AG08395 (cell line): ENCODE data around the gene SLC1A2.
A peak's percentile ranks its signal among the peaks of the same experiment; 100 is the strongest.

ENCODE experiments used
- DNase-seq: peaks from one replicate; pipeline ENCODE4 v3.0.0; 2012; ENCODE audit warnings: mixed read lengths, low spot score

Gene SLC1A2

DNA sequence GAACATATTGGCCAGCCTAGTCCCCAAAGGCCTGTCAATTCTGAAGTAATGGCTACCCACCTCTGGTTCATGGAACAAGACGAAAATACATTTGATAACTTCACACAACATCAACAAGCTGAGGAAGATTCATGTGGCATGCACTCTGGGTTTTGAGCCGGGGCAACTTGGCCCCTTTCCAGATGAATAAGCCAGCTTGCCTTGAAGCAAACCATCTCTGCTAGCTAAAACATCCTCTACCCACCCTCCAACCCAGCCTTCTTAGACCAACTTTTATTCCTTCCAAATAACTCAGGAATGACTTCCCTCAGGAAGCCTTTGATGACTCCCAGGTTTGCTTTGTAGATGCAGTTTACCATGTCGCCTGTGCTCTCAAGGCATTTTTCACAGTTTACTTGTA, 94.4 kb downstream of the SLC1A2 start:
- no peak for DNase-seq

DNA sequence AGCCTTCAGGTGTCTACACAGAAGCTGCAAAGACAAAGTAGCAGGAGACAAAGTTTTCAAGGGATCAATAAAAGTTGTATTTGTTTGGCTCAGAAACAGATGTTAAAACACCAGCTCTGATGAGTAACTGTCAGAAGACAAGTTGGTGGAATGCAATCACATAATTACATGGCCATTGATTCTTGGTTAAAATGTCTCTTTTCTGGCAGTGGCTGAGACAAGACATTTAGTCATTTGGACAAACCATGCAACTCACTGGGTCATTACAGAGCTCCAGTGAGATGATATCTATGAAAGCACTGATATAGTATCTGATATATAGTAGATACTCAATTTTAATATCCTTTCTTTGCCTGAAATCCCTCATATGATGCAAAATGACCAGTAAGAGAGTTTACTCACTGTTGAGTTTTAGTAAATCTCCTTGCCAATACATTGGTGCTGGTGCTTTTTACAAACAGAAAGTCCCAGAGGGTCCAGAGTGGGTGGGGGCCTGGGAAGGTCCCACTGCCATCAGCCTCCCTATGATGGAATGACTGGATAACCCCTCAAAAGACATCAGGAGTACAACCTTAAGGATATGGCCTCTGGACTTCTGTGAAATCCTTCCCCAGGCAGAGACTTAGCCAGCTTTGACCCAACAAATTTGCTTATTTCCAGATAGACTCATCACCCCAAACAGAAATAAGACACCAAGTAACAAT, 95.0 kb downstream of the SLC1A2 start:
- no peak for DNase-seq

DNA sequence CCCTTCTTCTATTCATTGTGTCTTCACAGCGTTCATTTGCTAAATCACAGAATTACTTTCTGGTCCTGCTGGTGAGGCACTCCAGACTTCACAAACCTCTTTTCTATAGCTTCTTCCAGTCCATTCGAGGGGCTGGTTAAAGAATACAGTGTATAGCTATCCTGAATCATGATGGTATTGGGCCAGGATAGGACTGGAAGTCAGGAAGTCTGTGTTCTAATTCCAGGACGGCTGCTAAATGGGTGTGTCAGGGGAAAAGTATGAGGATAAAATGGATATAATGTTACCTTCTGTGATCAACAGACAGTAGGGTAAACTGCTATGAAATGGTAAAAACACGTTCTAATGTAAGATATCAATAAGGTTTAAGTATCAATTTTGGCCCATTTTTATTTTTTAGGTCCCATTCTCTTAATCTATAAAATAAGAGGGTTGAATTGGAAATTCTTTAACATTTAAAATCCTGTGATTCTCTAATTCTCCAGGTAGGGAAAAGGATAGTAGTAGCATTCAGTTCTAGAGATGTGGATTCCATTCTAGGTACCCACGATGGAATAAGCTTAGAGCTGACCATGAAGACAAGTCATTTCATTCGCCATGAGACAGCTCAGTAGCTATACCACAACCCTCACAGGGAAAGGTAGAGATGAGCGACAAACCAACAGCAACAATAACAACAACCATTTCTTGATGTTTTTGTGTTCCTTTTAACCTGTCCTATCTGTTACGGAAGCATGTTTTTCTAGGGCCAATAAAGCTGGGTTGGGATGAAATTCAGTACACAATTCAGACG, 96.1 kb downstream of the SLC1A2 start:
- DNase-seq = peak; percentile 38

DNA sequence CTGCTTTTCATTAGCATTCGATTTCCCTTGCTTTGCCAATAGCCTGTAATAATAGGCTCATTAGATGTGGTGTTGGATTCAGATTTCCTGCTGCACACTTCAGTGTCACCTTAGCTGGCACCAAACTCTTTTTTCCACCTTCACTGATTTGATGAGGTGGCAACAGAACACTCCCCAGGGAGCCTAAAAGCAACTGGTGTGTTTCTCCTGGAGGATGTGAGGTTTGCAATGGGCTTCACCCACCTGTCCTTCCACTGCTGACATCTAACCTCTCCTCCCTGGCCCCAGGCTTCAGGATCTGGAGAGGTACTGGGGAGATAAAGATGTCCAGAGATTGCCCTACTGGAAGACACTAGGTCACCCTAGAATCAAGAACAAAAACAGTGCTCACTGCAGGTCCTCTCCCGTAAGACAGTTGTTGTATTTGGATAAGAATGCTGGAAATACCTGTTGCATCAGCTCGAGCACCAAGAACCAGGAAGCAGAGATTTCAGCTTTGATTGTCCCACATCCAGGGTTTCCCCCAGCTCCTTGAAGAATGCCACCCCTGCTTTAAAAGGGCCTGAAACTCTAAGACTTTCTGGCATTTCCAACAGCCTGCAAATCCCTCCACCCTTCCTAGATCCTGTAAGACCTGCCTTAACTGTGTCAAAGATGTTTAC, 96.9 kb downstream of the SLC1A2 start:
- DNase-seq = no peak

DNA sequence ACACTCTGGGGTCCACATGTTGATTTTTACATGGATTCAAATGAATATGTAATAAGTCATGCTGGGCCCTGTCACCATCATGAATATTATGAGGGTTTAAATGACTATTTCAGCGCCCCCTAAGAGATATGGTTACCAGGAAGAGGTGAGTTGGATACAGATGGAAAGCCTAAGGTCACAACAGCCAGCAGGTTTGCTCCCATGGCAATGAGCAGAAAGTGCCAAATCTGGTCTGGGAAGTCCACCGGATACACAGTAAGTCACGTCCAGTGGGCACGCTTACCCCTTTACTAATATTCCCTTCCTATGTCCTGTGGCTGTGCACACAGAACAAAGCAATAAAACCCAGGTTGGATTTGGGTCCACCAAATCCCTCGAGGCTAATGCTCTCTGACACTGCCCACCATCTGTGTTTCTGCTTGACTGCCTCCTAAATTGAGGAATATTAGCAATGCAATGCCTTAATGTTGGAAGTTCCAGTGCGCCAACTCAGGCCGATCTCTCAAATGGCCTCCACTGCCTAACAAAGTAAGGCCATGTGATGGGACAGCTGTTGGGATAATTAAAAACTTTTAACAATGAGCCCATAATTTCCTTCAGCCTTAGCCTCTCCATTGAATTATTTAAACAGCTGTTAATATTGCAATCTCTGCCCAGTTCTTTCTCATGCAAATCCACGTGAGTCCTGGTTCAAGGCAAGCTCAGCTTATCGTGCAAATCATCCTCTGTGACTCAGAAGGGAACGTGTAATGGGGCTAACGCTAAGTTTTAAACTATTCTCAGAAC, 97.6 kb downstream of the SLC1A2 start:
- peak; percentile 85 for DNase-seq

DNA sequence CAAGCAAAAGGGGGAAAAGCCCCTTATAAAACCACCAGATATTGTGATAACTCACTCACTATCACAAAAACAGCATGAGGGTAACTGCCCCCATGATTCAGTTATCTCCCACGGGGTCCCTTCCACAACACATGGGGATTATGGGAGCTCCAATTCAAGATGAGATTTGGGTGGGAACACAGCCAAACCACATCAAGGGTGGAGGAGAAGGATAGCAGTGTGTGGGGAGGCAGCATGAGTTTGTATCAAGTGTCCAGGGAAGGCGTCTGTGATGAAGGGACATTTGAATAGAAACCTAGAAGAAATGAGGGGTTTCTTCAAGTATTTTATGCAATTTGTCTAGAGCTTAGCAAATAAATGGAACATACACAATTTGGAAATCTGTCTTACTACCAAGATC, 98.2 kb downstream of the SLC1A2 start:
- DNase-seq = no peak

DNA sequence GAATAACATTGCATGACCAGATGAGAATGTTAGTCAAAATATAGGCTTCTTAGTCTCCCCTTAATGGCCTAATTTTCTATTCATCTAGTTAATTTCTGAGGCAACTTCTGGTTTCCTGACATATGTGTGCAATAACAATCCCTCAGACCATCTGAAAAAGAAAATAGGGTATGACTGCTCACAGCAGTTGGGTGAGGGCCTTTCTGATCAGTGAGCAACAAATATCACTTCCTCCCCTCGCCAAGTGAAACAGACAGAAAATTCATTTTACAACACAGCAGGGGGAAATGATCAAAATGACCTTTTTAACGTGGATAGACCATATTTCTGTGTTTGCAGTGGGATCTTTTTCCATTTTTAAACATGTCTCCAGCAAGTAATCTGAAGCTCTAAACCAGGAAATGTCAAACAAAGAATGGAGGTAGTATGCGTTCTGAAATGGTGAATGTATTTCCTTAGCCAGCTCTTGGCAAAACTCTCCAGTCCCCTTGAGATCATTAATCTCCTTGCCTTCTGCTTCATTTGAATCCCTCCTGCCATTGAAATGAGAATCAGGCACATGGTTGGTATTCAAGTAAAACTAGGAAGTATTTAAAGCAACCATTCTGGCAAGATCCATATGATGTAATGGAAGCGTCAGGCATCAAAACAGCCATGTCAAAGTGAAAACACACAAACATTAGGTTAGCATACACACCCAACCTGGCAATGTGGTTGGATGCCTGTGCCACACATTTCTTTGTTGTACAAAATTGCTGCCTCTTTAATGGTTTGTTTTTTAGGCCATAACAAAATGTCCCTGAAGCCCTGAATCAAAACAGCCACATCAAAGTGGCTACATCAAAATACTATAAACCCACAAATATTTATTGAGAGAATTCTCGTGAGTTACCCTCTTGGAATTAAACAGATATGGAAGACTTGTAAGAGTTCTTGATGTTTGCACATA, 100.1 kb downstream of the SLC1A2 start:
- DNase-seq = no peak

DNA sequence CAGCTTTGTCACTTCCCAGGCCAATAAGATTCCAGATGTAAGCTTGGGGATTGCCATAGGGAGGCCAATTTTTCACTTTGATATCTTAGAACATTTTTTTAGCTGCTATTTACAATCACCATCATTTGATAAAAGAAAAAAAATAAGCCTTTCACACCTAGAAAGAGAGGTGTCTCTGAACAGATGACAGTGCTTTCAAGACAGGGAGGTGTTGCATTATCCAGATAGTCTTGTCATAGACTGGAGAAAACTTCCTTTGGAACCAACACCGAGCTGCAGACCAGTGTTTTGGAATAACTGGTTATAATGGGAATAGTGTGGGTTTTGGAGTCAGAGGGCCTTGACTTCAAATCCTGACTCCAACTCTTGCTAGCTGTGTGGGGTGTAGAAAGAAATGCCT, 101.0 kb downstream of the SLC1A2 start:
- DNase-seq = no peak

DNA sequence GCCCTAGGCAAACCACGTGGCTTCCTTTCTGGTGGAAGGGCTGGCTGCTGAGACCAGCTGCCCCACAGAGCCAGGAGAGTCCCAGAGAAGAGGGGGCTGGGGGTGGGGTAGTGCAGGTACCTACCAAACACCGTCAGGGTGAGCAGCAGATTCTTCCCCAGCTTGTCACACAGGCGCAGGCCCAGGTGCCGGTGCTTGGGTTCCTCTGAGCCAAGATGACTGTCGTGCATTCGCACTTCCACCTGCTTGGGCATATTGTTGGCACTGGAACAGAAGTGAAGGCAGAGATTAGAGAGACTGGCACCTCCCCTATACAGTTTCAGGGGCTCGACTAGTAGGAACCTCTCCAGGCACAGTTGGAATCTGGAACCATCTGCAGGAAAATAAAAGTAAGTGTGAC, 102.1 kb downstream of the SLC1A2 start:
- no peak for DNase-seq

DNA sequence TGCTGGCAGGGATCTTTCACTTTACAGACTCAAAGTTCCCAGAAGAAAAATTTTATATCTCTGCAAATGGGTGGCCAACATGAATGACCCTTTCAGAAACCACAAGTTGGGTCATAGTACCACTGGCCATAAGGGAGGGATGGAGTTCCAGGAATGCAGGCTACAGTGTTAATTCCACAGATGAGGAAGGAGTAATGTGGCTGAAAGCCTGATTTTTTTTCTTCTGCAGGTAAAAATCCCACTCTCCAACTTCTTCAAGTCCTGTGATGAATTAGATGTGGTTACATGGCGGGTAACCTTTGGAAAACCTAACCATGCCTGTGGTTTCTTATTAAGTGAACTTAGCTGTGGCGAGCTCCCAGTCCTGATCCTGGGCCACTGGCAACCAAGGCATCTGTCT, 103.2 kb downstream of the SLC1A2 start:
- DNase-seq = no peak

DNA sequence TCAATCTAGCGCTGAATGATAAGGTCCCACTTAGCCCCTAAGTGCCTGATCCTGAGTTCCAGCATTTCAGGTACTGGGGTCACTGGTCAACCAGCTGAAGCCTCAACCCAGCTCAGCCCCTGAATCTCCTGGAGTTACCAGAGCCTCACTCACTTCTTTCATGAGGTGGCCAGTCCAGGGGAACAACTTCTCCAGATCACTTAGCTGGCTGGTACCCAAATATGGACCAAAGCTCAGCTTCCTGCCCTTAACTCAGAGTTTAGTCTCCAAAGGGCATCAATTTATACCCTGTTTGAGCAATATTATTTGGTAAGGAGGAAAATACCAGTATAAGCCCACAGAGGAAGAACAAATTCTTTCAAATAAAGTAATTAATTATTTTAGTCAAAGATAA, 105.6 kb downstream of the SLC1A2 start:
- no peak for DNase-seq

DNA sequence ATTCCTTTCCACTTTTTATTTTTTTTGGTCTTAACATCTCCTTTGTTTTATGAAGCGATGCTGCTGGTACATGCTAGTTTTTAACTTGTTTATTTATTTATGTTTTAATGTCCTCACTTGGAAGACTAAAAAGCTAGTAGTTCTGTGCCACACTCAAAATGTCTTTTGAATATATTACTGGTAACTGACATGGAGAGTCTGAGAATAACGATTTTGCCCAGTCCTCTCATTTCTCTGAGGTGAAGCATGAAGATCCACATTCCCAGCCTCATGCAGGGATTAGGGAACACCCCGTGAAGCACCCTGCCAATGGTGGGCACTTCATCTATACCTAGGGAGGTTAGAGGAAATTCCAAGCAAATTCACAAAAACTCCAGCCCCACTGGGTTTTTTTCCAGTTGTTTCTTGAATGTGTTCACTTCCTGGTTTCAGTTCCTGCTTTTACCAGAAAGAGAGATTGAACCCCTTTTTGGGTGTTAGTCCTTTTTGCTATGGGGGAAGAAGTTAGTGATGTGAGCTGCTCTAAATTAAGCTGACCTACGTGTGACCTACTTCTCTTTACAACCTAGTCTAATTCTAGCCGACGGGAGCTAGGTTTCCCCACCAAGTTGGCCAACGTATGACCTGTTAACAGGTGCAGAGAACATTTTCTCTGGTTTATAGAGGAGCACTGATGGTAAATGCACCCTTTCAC, 106.1 kb downstream of the SLC1A2 start:
- DNase-seq = no peak

DNA sequence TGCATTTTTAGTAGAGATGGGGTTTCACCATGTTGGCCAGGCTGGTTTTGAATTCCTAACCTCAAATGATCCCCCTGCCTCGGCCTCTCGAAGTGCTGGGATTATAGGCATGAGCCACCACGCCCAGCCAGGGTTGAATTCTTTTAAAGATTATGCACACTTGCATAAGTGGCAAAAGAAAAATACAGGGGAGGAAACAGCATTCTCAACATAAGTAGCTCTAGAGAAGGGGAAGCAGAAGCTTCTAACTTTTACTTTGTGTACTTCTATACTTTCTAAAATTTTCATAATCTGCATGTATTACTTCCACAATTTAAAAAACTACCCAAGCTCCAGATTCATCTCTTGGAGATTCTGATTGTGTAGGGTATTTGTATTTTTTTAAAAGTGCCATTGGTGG, 108.0 kb downstream of the SLC1A2 start:
- DNase-seq = no peak

DNA sequence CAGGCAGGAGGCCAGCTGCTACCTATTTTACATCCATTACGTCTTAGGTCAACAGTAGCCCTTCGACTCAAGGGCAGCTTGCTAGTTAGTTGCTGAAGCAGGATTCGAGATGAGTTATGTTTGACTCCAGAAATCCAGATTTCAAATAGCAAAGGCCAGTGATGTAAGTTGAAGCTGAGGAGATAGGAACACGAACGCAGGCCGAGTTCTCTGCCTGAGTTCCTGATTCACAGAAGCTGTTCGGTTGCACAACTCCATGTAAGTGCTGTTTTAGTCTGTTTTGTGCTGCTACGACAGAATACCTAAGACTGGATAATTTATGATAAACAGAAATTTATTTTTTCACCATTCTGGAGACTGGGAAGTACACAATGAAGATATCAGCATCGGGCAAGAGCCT, 111.2 kb downstream of the SLC1A2 start:
- no peak for DNase-seq

DNA sequence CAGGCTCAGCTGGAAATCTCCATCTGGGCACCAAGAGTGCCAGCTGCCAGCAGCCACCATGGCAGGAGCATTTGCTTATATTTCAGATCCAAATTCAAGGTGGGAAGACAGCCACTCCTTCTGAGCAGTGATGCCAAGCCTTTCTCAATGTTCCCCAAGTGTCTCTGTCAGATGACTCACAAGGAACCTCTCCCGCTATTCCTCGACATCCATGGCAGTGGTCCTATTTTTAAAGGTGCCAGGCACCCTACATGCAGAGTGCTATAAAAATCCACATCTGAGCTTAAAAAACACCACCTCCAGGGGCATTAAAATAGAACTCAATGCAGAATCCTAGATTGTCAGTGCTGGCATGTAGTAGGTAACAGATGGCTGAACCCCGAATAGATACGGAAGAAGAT, 112.1 kb downstream of the SLC1A2 start:
- no peak for DNase-seq

DNA sequence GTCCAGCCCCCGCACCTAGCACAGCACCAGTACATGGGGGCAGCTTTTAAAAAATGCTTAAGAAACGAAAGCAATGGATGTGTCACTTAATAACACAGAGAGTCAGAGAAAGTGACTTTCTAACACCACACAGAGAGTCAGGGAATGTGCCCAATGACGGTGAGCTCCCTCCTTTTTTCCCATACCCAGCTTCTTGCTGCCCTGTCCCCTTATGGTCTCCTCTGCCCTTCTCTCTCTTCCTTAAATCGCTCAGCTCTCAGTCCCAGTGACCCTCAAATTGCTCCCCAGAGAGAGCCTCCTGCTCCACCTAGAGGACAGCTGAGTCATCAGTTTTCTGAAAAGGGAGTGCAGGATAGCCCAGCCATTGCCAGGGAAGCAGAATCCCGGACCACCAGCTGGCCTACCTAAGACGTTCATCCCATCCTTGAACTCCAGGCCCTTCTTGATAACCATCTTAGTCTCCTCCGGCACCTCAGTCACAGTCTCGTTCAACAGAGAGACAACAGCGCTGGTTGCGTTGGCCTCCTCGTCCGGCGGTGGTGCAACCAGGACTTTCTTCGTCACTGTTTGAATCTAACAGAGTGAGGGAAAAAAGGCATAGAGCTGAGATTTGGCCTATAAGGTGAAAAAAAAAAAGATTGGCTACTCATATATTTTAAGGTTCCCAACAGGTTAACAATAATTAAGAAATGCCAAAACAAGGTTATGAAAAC, 113.5 kb downstream of the SLC1A2 start:
- DNase-seq = peak; percentile 55

DNA sequence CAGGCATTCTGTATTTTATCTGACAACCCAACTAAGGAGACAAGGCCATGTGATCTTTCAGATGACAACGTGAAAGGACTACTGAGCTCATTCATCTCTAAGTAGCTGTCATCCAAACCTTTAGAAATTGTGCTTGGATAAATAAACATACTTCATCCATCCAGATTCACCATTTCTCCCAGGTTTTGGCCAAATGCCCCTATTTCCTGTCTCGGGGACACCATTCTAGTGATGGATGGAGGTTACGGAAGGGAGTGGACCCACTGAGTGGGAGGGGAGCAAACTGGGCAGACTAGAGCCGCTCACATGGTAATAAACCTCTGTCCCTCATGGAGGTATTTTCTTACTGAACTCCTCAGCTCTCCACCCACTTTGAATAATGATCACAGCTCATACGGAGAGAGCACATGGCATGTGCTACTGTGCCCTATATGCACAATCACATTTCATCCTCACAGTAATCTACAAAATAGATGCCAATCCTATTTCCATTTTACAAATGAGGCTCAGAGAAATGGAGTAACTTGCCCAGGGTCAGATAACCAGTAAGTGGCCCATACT, 114.4 kb downstream of the SLC1A2 start:
- no peak for DNase-seq

DNA sequence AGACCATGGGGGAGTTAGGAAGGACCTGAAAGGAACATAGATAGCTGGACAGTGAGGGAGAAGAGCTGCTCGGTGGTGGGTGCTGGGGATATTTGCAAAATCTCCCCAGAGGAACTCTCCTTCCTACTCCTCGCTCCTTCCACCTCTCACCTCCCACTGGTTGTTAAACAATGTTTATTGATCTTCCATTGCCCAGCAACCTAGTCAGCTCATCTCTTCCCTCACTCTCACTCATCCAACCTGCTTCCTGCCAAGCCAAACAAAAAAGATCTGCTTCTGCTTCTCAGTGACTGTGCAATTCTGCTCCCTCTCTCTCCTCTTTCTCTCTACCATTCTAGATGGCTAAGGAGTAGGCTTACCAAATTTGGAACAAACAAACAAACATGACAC, 115.0 kb downstream of the SLC1A2 start:
- DNase-seq = peak; percentile 58

DNA sequence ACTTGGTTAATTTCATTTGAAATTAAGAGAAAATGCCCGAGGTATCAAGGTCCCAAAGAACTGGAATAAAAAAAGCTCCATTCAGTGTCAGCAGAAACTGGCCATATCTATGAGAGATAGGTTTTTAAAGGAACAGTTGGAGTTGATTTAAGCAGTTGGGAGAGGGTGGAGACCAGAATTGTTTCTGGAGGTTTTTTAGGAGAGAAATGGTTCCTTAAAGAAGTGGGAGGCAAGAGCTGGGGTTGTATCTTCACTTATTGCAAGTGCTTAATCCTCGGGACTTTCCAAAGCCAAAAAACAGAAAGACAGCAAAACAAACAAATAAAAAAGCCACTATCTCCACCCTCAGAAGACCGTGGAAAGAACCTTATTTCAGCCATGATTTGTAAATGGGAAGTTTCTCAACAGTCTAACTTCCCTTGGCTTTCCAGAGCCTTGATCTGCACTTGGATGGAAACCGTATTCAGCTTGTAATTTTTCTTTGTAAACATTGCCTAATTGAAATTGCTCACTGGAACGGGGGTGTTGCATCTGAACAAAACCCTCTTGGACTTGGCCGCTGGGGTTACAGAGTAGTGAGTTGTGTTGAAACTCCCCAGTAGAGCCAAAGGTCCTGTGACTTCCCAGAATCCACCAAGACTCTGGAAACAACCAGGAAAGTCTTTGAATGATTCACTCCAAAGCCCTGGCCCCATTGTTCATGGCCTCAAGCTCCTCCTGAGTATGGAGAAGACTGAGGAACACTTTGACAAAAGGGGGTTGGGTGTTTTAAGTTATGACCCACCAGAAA, 115.6 kb downstream of the SLC1A2 start:
- DNase-seq = peak; percentile 81
